H9 (cell line): Measurements from ENCODE around the gene ACP4. TPM values are rescaled to one million over a fixed set of nuclear protein-coding genes. Genes with fewer than 3 reads are reported as not detected.

Source experiments
- DNase-seq: peaks from one replicate; pipeline ENCODE4 v3.0.0-alpha.2; 2017
- H2AFZ ChIP-seq: one replicate; pipeline ENCODE4 v1.6.1; 2013; ENCODE audit warnings: mild to moderate bottlenecking, low read length, control low read depth, moderate library complexity
- H2AK5ac ChIP-seq: 2 replicates; pipeline ENCODE4 v1.6.1; 2013; ENCODE audit warnings: low read length, control low read depth, mixed read lengths; ENCODE audit not compliant: insufficient read length
- H2BK120ac ChIP-seq: one replicate; pipeline ENCODE4 v1.6.1; 2013; ENCODE audit warnings: low read depth, mild to moderate bottlenecking, low read length, control low read depth, inconsistent platforms; ENCODE audit not compliant: poor library complexity, severe bottlenecking
- H2BK12ac ChIP-seq: 2 replicates; pipeline ENCODE4 v1.6.1; 2013; ENCODE audit warnings: low read length, control low read depth, mixed read lengths, low read depth; ENCODE audit not compliant: insufficient read length
- H2BK15ac ChIP-seq: 2 replicates; pipeline ENCODE4 v1.6.1; 2013; ENCODE audit warnings: low read depth, low read length, control low read depth
- H2BK20ac ChIP-seq: one replicate; pipeline ENCODE4 v1.6.1; 2013; ENCODE audit warnings: low read depth, mild to moderate bottlenecking, low read length, control low read depth, inconsistent platforms; ENCODE audit not compliant: poor library complexity, severe bottlenecking
- H2BK5ac ChIP-seq: 2 replicates; pipeline ENCODE4 v1.6.1; 2013; ENCODE audit warnings: low read length, control low read depth, mixed read lengths; ENCODE audit not compliant: insufficient read length
- H3K14ac ChIP-seq: 2 replicates; pipeline ENCODE4 v1.6.1; 2013; ENCODE audit warnings: low read length, control low read depth; ENCODE audit not compliant: insufficient read depth
- H3K18ac ChIP-seq: 2 replicates; pipeline ENCODE4 v1.6.1; 2013; ENCODE audit warnings: low read depth, mild to moderate bottlenecking, mixed read lengths, low read length, control low read depth; ENCODE audit not compliant: insufficient read length
- H3K23ac ChIP-seq: 2 replicates; pipeline ENCODE4 v1.6.1; 2013; ENCODE audit warnings: low read length, control low read depth, mixed read lengths, low read depth; ENCODE audit not compliant: insufficient read length
- H3K23me2 ChIP-seq: 2 replicates; pipeline ENCODE4 v1.6.1; 2013; ENCODE audit warnings: low read depth, mild to moderate bottlenecking, mixed read lengths, low read length, control low read depth; ENCODE audit not compliant: insufficient read length, poor library complexity, severe bottlenecking
- H3K27ac ChIP-seq: 2 replicates; pipeline ENCODE4 v1.5.1; 2013; ENCODE audit warnings: low read length, control low read depth, mixed read lengths, low read depth; ENCODE audit not compliant: insufficient read length
- H3K27me3 ChIP-seq: 2 replicates; pipeline ENCODE4 v1.6.1; 2013; ENCODE audit warnings: low read length, control low read depth, inconsistent platforms; ENCODE audit not compliant: insufficient read depth
- H3K4ac ChIP-seq: 2 replicates; pipeline ENCODE4 v1.6.1; 2013; ENCODE audit warnings: low read depth, mild to moderate bottlenecking, control low read depth, inconsistent platforms, low read length, moderate library complexity
- H3K4me1 ChIP-seq: 2 replicates; pipeline ENCODE4 v1.6.1; 2013; ENCODE audit warnings: low read length, control low read depth, inconsistent platforms; ENCODE audit not compliant: insufficient read depth
- H3K4me2 ChIP-seq: 2 replicates; pipeline ENCODE4 v1.6.1; 2013; ENCODE audit warnings: low read length, control low read depth, mixed read lengths; ENCODE audit not compliant: insufficient read length, insufficient read depth
- H3K56ac ChIP-seq: 2 replicates; pipeline ENCODE4 v1.6.1; 2013; ENCODE audit warnings: low read depth, mild to moderate bottlenecking, mixed read lengths, low read length, control low read depth; ENCODE audit not compliant: insufficient read length
- H3K79me1 ChIP-seq: 2 replicates; pipeline ENCODE4 v1.6.1; 2013; ENCODE audit warnings: low read depth, mild to moderate bottlenecking, moderate library complexity, low read length, control low read depth, inconsistent platforms; ENCODE audit not compliant: insufficient read depth, poor library complexity, severe bottlenecking
- H3K79me2 ChIP-seq: 2 replicates; pipeline ENCODE4 v1.6.1; 2013; ENCODE audit warnings: low read length, control low read depth, inconsistent platforms; ENCODE audit not compliant: insufficient read depth
- H3K9ac ChIP-seq: 2 replicates; pipeline ENCODE4 v1.6.1; 2013; ENCODE audit warnings: low read length, control low read depth, mixed read lengths; ENCODE audit not compliant: insufficient read length; ENCODE audit errors: extremely low read depth
- H3K9me3 ChIP-seq: one replicate; pipeline ENCODE4 v1.6.1; 2013; ENCODE audit warnings: low read depth, low read length, inconsistent platforms; ENCODE audit not compliant: control insufficient read depth
- H3T11ph ChIP-seq: one replicate; pipeline ENCODE4 v1.6.1; 2013; ENCODE audit warnings: mild to moderate bottlenecking, low read length, control low read depth, inconsistent platforms
- H4K20me1 ChIP-seq: one replicate; pipeline ENCODE4 v1.6.1; 2013; ENCODE audit not compliant: control insufficient read depth, insufficient read length, insufficient read depth
- H4K5ac ChIP-seq: 2 replicates; pipeline ENCODE4 v1.6.1; 2013; ENCODE audit warnings: low read depth, mild to moderate bottlenecking, mixed read lengths, low read length, control low read depth; ENCODE audit not compliant: insufficient read length
- H4K8ac ChIP-seq: replicated peaks from 2 replicates; pipeline ENCODE4 v1.6.1; 2013; ENCODE audit warnings: low read length, control low read depth, mixed read lengths, low read depth; ENCODE audit not compliant: insufficient read length
- H4K91ac ChIP-seq: 2 replicates; pipeline ENCODE4 v1.6.1; 2013; ENCODE audit warnings: low read depth, mild to moderate bottlenecking, moderate library complexity, mixed read lengths, low read length, control low read depth; ENCODE audit not compliant: insufficient read length
- H3K27ac Mint-ChIP-seq, 3 experiments: 2 replicates in 2 of 3; 3 replicates in 1 of 3; pipeline ENCODE4 v1.8.0; 2020 to 2021; ENCODE audit warnings: mixed read lengths in 3 of 3, mild to moderate bottlenecking in 1 of 3, moderate library complexity in 1 of 3
- H3K27me3 Mint-ChIP-seq: 2 replicates; pipeline ENCODE4 v1.8.0; 2021; ENCODE audit warnings: low read depth, mild to moderate bottlenecking, moderate library complexity, mixed read lengths
- H3K36me3 Mint-ChIP-seq, 3 experiments: 2 replicates in 2 of 3; 3 replicates in 1 of 3; pipeline ENCODE4 v1.8.0; 2020 to 2021; ENCODE audit warnings: low read depth in 3 of 3, mixed read lengths in 3 of 3; ENCODE audit not compliant: insufficient read depth in 1 of 3
- H3K4me1 Mint-ChIP-seq, 2 experiments: 2 replicates each; pipeline ENCODE4 v1.8.0; 2020; ENCODE audit warnings: mixed read lengths in 2 of 2
- H3K4me3 Mint-ChIP-seq, 2 experiments: 2 replicates in 1 of 2; 3 replicates in 1 of 2; pipeline ENCODE4 v1.8.0; 2020 to 2021; ENCODE audit warnings: mild to moderate bottlenecking in 2 of 2, mixed read lengths in 2 of 2, moderate library complexity in 1 of 2
- H3K9me3 Mint-ChIP-seq, 2 experiments: 2 replicates in 1 of 2; 3 replicates in 1 of 2; pipeline ENCODE4 v1.8.0; 2020; ENCODE audit warnings: mild to moderate bottlenecking in 2 of 2, mixed read lengths in 2 of 2, moderate library complexity in 1 of 2
- CTCF ChIP-seq: fragments of 200-600 bp; sonication (generic); conservative IDR thresholded peaks from 3 replicates; pipeline ENCODE4 v1.8.0; 2021; ENCODE audit warnings: antibody characterized with exemption, mild to moderate bottlenecking
- WGBS: extraction: QIAGEN DNeasy Blood & Tissue Kit; methylation state at CpG from one replicate; pipeline ENCODE4 v1.1.7; 2013; ENCODE audit warnings: missing lambda C conversion rate, low lambda C conversion rate, mixed read lengths; ENCODE audit not compliant: insufficient read length; ENCODE audit errors: extremely low coverage; 5-methylcytosine and 5-hydroxymethylcytosine counted together
- total RNA-seq: library from RNA; stranded (reverse); gene quantifications from 2 replicates; pipeline ENCODE4 v1.2.1, GENCODE V29; 2021

Gene ACP4
- total RNA-seq, 1 experiment from 2014 or later: not detected

DNA sequence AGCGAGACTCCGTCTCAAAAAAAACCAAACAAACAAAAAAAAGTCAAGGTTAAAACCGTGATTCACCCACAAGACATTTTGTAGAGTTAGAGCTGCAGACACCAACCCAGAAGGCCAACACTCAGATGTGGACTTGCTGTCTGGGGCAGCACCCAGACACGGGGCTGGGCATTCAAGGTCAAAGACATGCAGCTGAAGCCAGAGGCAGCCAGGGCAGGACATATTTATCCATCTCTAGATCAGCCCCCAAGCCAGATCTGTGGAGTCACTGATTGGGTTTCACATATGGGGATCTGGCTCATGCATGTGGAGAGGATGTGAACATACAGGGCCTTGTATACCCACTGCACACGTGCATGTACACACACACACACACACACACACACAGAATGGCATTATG, 39.6 kb downstream of the ACP4 start:
- H2AFZ ChIP-seq: no peak overlapping the region
- no peak overlapping the region for H3K27ac ChIP-seq
- no peak overlapping the region for H3K23ac ChIP-seq
- no peak overlapping the region for H4K91ac ChIP-seq
- no peak overlapping the region for H4K8ac ChIP-seq
- H3K27me3 ChIP-seq: no peaks in the 10 kb centered on the region; the same call in 1 of the 2 replicates
- H3K79me1 ChIP-seq: no peaks in the 10 kb centered on the region
- H2BK20ac ChIP-seq: no peak overlapping the region
- no peaks in the 10 kb centered on the region for H3K9me3 ChIP-seq
- H3K4me3 Mint-ChIP-seq: no peak overlapping the region; a peak in 1 of 5 replicates
- peaks cover 62% of the 10 kb centered on the region for H3K27me3 Mint-ChIP-seq
- no peak overlapping the region for H3K9ac ChIP-seq
- no peak overlapping the region for H3K18ac ChIP-seq
- peaks cover 0 to 8% of the 10 kb centered on the region in 2 experiments; a peak in 1 of 4 replicates for H3K4me1 Mint-ChIP-seq
- no peak overlapping the region for H3K4me2 ChIP-seq
- no peaks in the 10 kb centered on the region for H3K79me2 ChIP-seq
- H3K23me2 ChIP-seq: no peaks in the 10 kb centered on the region
- H3K56ac ChIP-seq: no peak overlapping the region
- no peak overlapping the region for H4K5ac ChIP-seq
- no peak overlapping the region for H3T11ph ChIP-seq
- DNase-seq: no peak
- H2BK5ac ChIP-seq: no peak overlapping the region
- no peak overlapping the region for H2BK12ac ChIP-seq
- H3K36me3 Mint-ChIP-seq: no peaks in the 10 kb centered on the region
- TF ChIP-seq CTCF: no peak
- H3K9me3 Mint-ChIP-seq: peaks cover 0 to 3% of the 10 kb centered on the region in 2 experiments; a peak in 1 of 5 replicates
- no peaks in the 10 kb centered on the region for H4K20me1 ChIP-seq
- H3K4ac ChIP-seq: no peak overlapping the region
- no CpG with 5 or more reads among the region's 5 CpGs for WGBS
- H2BK120ac ChIP-seq: no peak overlapping the region
- H2BK15ac ChIP-seq: no peak overlapping the region
- no peak overlapping the region for H2AK5ac ChIP-seq
- no peak overlapping the region for H3K14ac ChIP-seq
- H3K4me1 ChIP-seq: no peaks in the 10 kb centered on the region; the same call in 1 of the 2 replicates
- no peak overlapping the region for H3K27ac Mint-ChIP-seq
